Prostate gland (tissue), 2 donors: ENCODE data around the gene NFKBIL1.

ENCODE experiments used
- CTCF ChIP-seq, 4 experiments: fragments of 200-600 bp in 2 of 4; fragments of 450-650 bp in 2 of 4; sonication (generic) in 2 of 4; IDR thresholded peaks; 1 replicate in 3 of 4; 2 replicates in 1 of 4; pipeline ENCODE4 v1.5.1; 2016 to 2019; ENCODE audit warnings: antibody characterized with exemption in 4 of 4, mild to moderate bottlenecking in 2 of 4, moderate library complexity in 2 of 4
- POLR2A ChIP-seq: fragments of 450-650 bp; IDR thresholded peaks from one replicate; pipeline ENCODE4 v1.6.1; 2016; ENCODE audit warnings: antibody characterized with exemption, mild to moderate bottlenecking

GRCh38 chr6:31528821-31529328, 18.5 kb upstream of the NFKBIL1 start, which contains the start of gene MCCD1:
- TF ChIP-seq POLR2A (no peak), CTCF (IDR thresholded peaks at IDR 0.05) (no peak)
